Anterior cingulate cortex (tissue), 58 donors: ENCODE data around the gene TAC3.
"Not testable (repeated sequence)": the region's sequence is repeated elsewhere in the genome, so short reads cannot be mapped to it uniquely, and the experiment has no call there.

Experiments
- DNase-seq, 58 donors: peaks; one replicate each; lab custom pipeline; 2025; lab: John Stamatoyannopoulos, UW

The TAC3 gene

DNA sequence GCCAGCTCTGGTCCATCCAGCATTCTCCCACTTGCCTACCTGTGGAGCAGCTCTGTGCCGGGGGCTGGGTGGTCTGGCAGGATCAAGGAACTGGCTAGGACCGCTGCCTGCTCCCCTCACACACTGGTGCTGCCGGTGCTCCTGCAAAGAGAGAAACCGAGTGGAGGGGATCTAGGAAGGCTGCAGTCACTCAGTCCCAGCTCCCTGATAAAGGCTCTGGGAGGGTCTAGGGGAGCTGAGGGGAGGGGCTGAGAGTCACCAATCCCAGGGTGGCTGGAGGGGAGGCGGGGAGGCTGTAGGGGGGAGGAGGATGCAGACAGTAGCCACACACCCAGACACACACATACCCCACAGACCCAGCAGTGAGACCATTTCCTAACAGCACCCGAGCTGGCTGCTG is at the start of gene TAC3:
TSS of gene TAC3 (minus strand) at position 182 of the 400 bp plus-strand sequence. CDS start 732 bp downstream, outside the sequence.
- no peak for DNase-seq

GRCh38 chr12:57063991-57064685 is 47.8 kb upstream of the TAC3 start:
- DNase-seq, result no peak

- no peak for DNase-seq
Observed at GRCh38 chr12:57058454-57058853, 42.1 kb upstream of the TAC3 start.

DNA sequence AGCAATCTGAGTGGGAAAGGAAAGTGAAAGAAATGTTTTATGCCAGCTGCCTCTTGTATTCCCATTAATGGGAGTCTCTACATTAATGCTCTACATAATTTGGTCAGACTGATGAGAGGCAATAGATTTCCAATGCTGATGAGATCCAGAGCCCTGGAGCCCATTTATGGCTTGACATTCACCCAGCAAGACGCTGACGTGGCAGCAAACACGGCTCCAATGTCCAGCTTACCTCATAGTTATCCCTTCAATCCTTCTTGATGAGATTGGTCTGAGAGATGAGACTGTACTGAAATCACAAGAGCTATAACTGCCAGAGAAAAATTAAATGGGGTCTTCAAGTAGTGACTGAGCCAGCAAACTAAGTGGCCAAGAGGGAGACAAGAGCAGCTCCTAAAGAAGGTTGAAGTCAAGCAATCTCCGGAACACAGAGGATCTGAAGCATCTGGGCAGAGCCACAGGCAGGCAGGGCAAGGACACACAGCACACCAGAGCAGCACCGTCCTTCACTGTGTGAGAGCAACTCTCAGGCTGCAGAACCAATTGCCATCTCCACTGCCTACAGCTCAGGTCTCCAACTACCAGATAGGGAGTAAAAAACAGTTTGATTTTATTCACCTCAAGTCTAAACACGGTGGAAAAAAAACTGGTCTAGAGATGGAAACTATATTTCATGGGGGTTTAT is 40.9 kb upstream of the TAC3 start:
- no peak for DNase-seq

DNA sequence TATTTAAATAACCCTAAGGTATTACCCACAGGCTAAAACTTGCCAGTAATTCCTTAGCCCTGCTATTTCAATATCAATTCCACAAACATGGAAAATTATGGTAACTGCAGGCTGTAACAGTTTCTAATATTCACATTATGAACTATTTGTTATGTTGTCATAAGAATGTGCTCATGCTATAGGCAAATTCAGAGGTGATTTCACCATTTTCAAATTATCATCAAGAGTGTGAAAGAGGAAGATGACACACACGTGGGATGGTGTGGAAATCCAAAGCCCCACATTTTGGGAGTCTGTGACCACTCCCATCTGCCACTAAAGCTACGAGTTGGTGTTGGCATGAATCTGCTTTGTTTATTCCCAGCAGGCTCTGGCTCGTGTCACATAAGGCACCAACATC is 39.5 kb upstream of the TAC3 start:
- no peak for DNase-seq

DNA sequence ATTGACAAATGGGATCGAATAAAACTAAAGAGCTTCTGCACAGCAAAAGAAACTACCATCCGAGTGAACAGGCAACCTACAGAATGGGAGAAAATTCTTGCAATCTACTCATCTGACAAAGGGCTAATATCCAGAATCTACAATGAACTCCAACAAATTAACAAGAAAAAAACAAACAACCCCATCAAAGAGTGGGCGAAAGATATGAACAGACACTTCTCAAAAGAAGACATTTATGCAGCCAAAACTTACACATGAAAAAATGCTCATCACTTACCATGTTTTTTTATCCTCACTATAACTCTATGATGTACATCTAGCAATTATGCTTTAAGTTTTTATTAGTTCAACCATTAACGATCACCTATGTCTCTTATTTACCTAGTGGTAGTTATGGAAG is 37.6 kb upstream of the TAC3 start:
- not testable (repeated sequence) for DNase-seq

DNA sequence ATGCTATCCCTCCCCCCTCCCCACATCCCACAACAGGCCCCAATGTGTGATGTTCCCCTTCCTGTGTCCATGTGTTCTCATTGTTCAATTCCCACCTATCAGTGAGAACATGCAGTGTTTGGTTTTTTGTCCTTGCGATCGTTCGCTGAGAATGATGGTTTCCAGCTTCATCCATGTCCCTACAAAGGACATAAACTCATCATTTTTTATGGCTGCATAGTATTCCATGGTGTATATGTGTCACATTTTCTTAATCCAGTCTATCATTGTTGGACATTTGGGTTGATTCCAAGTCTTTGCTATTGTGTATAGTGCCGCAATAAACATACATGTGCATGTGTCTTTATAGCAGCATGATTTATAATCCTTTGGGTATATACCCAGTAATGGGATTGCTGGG is 36.8 kb upstream of the TAC3 start:
- DNase-seq, result not testable (repeated sequence)

GRCh38 chr12:57051011-57051410 is 34.7 kb upstream of the TAC3 start:
- no peak for DNase-seq

DNA sequence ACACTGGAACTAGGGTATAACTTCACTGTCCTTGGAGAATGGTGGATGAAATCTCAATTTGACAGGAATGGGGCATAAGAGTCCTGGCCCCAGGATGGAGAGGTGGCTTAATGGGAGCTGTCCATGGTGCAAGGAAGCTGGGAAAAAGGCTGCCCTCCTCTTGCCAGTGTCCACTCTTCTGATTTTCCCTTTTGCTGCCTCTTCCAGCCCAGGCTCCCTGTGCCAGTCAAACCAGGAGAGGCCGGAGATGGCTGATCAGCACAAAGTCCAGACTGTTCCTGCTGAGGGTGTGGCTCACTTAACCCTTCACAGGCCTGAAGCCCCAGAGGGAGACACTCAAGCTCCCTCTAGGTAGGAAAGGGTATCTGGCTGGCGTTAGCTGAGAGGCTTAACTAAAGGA is 33.6 kb upstream of the TAC3 start, which contains the start of gene MYO1A:
TSS of gene MYO1A (minus strand) at position 240 of the 400 bp plus-strand sequence. CDS start 1,806 bp downstream, outside the sequence.
- no peak for DNase-seq

GRCh38 chr12:57049119-57049446 is 32.8 kb upstream of the TAC3 start:
- no peak for DNase-seq

GRCh38 chr12:57048423-57049118 is 32.2 kb upstream of the TAC3 start:
- no peak for DNase-seq

GRCh38 chr12:57047981-57048380 is 31.7 kb upstream of the TAC3 start:
- no peak for DNase-seq

GRCh38 chr12:57046947-57047890 is 30.9 kb upstream of the TAC3 start:
- no peak for DNase-seq

GRCh38 chr12:57046086-57046791 is 29.9 kb upstream of the TAC3 start:
- no peak for DNase-seq

- DNase-seq, result no peak
Observed at GRCh38 chr12:57044889-57045288, 28.6 kb upstream of the TAC3 start.

- no peak for DNase-seq
Observed at GRCh38 chr12:57044468-57044867, 28.1 kb upstream of the TAC3 start.

DNA sequence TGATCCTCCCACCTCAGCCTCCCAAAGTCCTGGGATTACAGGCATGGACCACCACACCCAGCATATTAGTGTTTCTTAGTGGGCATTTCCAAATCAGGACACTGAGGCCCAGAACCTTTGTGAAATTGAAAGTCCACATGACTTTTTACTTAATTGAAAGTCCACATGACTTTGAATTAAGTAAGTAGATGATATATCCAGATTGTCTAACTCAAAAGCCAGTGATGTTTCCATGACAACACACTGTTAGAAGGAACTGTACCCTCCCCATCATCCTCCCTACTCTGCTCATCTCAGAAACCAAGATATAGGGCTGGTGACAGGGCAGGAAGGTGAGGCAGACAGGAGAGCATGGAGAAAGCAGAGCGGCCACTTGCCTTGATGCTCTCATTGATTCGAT is 26.4 kb upstream of the TAC3 start:
- no peak for DNase-seq

- no peak for DNase-seq
Observed at GRCh38 chr12:57040750-57041149, 24.4 kb upstream of the TAC3 start.

GRCh38 chr12:57040211-57040610 is 23.9 kb upstream of the TAC3 start:
- no peak for DNase-seq
